ENCODE data around the gene LRRC27.
A peak's percentile ranks its signal among the peaks of the same experiment; 100 is the strongest.
"Not testable (repeated sequence)": the region's sequence is repeated elsewhere in the genome, so short reads cannot be mapped to it uniquely, and the experiment has no call there.

Gene LRRC27

GRCh38 chr10:132337854-132338253, 5.9 kb downstream of the LRRC27 start:
- not testable (repeated sequence) for DNase-seq (ENCODE audit: low spot score)

GRCh38 chr10:132338876-132339275, 6.9 kb downstream of the LRRC27 start:
- no peak for DNase-seq (ENCODE audit: low spot score)

DNA sequence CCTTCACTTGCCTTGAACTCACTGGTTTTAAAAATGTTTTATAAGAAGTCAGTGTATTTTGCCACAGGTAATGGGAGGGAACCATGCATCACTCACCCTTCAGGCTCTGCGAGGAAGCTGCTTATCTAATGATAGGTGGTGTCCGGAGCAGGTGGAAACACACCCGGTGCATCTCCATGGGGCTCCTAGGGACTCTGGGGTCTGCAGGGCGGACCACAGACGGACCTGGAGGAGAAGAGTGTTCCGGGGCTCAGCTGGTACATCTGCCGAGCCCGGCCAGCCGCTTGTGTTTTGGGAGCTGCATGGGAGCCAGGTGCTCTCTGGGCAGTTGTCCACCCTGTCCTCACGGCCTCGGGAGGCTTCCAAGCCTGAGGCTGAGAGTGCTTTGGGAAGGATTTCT, 7.3 kb downstream of the LRRC27 start:
- no peak for DNase-seq (ENCODE audit: low spot score)

- DNase-seq (ENCODE audit: low spot score) = no peak
These were observed 9.0 kb downstream of the LRRC27 start for GRCh38 chr10:132341017-132341416.

DNA sequence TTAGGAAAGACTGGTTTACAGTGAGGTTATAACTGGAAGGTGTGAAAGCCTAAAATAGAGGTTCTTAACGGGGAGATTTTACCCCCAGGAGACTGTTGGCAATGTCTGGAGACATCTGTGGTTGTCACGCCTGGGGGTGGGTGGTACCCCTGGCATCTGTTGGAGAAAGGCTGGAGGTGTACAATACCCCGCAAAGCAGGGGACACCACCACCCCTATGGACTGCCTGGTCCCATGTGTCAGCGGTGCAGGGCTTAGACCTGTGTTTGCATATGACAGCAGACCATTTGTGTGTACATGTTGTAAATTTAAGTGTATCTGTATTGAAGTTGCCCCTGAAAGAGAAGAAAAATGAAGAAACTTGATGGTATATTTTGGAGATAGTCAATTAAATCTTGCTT, 9.8 kb downstream of the LRRC27 start:
- no peak for DNase-seq (ENCODE audit: low spot score)

DNA sequence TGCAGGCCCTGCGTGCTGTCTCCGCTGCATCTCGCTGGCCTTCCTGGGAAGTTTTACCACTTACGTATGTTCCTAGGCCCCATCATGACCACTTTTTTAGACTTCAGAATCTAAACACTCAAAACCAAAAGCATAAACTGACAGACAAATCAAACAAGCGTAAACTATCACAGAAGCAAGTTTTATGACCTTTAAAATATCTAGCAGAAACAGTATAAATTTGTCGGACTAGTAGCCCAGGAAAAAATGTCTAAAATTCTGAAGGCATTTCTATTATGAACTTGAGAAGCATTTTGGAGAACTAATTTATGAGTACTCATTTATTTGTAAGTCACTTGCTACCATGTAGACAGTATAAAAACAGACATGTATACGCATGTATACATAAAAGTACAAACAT, 10.6 kb downstream of the LRRC27 start:
- no peak for DNase-seq (ENCODE audit: low spot score)

DNA sequence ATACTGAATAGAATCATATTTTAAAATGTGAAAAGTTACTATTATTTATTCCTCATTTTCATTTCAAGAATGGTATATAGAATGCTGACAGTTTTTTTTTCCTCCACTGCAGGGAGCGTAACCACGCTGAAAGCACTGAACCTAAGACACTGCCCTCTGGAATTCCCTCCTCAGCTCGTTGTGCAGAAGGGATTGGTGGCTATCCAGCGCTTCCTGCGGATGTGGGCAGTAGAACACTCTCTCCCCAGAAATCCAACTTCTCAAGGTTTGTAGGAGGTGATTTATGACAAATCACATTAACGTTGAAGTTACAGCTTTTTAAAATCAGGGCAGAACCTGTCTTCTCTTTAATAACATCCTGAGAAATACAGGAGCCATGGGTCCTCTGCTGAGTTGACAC, 12.4 kb downstream of the LRRC27 start:
- no peak for DNase-seq (ENCODE audit: low spot score)

- no peak for DNase-seq (ENCODE audit: low spot score)
These were observed 13.4 kb downstream of the LRRC27 start for GRCh38 chr10:132345345-132345744.

DNA sequence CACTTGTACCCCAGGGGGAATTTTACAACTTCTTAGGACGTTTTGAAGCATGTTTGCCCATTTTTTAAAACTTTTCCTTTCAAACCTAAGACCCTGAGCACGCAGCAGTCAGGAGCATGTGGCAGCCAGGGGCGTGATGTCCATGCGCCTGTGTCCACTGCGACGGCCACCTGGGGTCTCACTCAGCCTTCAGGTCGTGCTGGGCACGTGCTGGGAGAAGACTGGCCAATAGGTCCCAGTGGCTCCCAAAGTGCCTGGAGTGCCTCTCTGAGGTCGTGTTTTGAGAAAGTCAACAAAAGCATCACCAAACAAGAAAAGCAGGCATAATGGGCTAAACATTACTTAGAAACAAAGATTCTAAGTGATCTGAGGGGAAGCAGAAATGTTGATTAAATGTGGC, 14.8 kb downstream of the LRRC27 start:
- DNase-seq (ENCODE audit: low spot score) = no peak

GRCh38 chr10:132347211-132347930, 15.4 kb downstream of the LRRC27 start:
- no peak for DNase-seq (ENCODE audit: low spot score)

GRCh38 chr10:132347931-132348267, 15.9 kb downstream of the LRRC27 start:
- DNase-seq (ENCODE audit: low spot score) = no peak

DNA sequence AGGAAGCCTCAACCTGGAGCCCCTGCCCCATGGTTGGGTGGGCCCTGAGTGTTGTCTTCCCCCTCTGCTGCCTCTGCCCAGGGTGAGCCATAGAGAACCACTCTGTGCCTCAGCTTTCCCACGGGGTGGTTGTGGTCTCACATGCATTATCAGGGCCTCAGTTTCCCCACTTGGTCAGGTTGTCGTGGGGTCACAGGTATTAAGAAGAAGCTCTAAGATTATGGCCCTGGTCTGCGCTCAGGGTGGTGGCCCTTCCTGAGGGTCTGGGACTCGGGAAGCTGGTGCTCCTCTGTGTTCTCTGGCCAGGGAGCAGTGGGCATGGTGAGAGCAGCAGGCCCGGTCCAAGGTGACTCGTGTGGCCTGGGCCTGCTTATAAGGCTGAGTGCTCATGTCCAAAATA, 17.8 kb downstream of the LRRC27 start:
- DNase-seq (ENCODE audit: low spot score) = no peak

DNA sequence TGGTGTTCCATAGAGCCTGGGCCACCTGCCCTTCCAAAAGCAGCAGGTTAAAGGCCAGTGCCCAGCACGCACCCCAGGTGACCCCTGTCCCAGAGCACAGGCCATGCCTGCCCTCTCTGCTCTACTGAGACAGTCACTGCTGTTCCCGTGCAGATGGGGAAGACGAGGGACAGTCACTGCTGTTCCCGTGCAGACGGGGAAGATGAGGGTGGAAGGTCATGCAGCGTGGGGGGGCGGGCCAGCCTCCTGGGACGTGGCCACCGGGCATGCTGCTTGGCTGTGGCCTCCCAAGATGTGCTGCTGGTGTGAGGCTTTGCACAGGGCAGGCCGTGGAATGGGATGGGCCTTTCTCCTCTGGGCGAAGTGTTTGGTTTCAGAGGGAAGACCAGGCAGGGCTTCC, 18.4 kb downstream of the LRRC27 start:
- DNase-seq (ENCODE audit: low spot score) = no peak

GRCh38 chr10:132350946-132351345, 19.0 kb downstream of the LRRC27 start:
- DNase-seq (ENCODE audit: low spot score) = no peak

DNA sequence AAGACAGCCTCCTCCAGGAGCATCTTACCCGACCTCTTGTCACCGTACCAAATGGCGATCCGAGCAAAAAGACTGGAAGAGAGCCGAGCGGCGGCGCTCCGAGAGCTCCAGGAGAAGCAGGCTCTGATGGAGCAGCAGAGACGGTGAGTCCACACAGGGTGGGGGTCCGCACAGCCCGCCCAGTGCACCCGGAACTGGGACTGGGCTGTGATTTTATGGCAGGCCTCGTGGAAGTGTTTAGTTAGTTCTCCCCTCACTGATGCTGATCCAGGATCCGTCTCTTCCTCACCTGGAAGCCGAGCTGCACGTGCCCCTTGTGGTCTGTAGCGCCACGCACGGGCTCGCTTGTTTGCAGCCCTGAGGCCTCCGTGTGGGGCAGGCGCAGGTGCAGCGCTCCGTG, 19.6 kb downstream of the LRRC27 start:
- DNase-seq (ENCODE audit: low spot score) = no peak

- peak; percentile 92 for DNase-seq (ENCODE audit: low spot score)
These were observed 20.7 kb downstream of the LRRC27 start for GRCh38 chr10:132352462-132353308.

GRCh38 chr10:132353456-132354355, 21.7 kb downstream of the LRRC27 start:
- no peak for DNase-seq (ENCODE audit: low spot score)

GRCh38 chr10:132354356-132355094, 22.5 kb downstream of the LRRC27 start:
- DNase-seq (ENCODE audit: low spot score) = no peak

- no peak for DNase-seq (ENCODE audit: low spot score)
These were observed 23.3 kb downstream of the LRRC27 start for GRCh38 chr10:132355297-132355696.

GRCh38 chr10:132355754-132356153, 23.8 kb downstream of the LRRC27 start:
- DNase-seq (ENCODE audit: low spot score) = no peak

- DNase-seq (ENCODE audit: low spot score) = no peak
These were observed 24.7 kb downstream of the LRRC27 start for GRCh38 chr10:132356621-132357195.

Data from HuH-7 (cell line).